Cardiac fibroblast (primary cell): ENCODE measurements around the gene ADAMTSL2.

Experiments used
- DNase-seq, 2 donors: peaks; one replicate each; pipeline versions ENCODE4 v3.0.0 to v3.0.0-alpha.2; 2010; ENCODE audit warnings: low read depth in 2 of 2
- H3K4me3 ChIP-seq, 2 donors: replicated peaks in 1 of 2; 1 replicate in 1 of 2; 2 replicates in 1 of 2; pipeline ENCODE4 v1.5.1; 2011; ENCODE audit warnings: low read depth in 2 of 2, low read length in 2 of 2, mild to moderate bottlenecking in 2 of 2, moderate library complexity in 1 of 2
- CTCF ChIP-seq: IDR thresholded peaks from one replicate; pipeline ENCODE4 v1.5.1; 2011; ENCODE audit warnings: low read depth, mild to moderate bottlenecking, low read length, inconsistent platforms

ADAMTSL2 gene

GRCh38 chr9:133490201-133490681 lies 44.3 kb upstream of the ADAMTSL2 start:
- DNase-seq = no peak
- H3K4me3 ChIP-seq = no peak overlapping the region
- no peak for TF ChIP-seq CTCF

GRCh38 chr9:133490865-133491655 lies 43.4 kb upstream of the ADAMTSL2 start:
- no peak for TF ChIP-seq CTCF
- no peak overlapping the region for H3K4me3 ChIP-seq
- DNase-seq = peak in 1 of 2 donors; percentile 46

- no peak for TF ChIP-seq CTCF
- DNase-seq = no peak
- no peak overlapping the region for H3K4me3 ChIP-seq
These were observed 42.9 kb upstream of the ADAMTSL2 start for GRCh38 chr9:133491656-133491925.

- no peak overlapping the region for H3K4me3 ChIP-seq
- no peak for DNase-seq
These were observed 42.2 kb upstream of the ADAMTSL2 start for GRCh38 chr9:133492061-133493021.

GRCh38 chr9:133493428-133493827 lies 41.1 kb upstream of the ADAMTSL2 start:
- H3K4me3 ChIP-seq = no peak overlapping the region
- TF ChIP-seq CTCF = no peak

More at GRCh38 chr9:133492061-133493021, 42.2 kb upstream of the ADAMTSL2 start:
- no peak for TF ChIP-seq CTCF

GRCh38 chr9:133493845-133494540 lies 40.5 kb upstream of the ADAMTSL2 start:
- DNase-seq = no peak
- H3K4me3 ChIP-seq = no peak overlapping the region
- TF ChIP-seq CTCF = no peak

More at GRCh38 chr9:133493428-133493827, 41.1 kb upstream of the ADAMTSL2 start:
- DNase-seq = no peak
